IPS-NIHi7 (cell line): ENCODE data around the gene MAP3K10.

Source experiments
- DNase-seq: peaks from one replicate; pipeline ENCODE4 v3.0.0; 2012; ENCODE audit warnings: mixed read lengths; ENCODE audit errors: extremely low spot score

MAP3K10 gene

GRCh38 chr19:40174092-40174491, 17.1 kb upstream of the MAP3K10 start:
- DNase-seq = no peak

- no peak for DNase-seq
These were observed 15.4 kb upstream of the MAP3K10 start for GRCh38 chr19:40175820-40176219.

GRCh38 chr19:40177286-40178070, 13.7 kb upstream of the MAP3K10 start:
- DNase-seq = no peak

GRCh38 chr19:40178756-40179155, 12.5 kb upstream of the MAP3K10 start:
- no peak for DNase-seq

GRCh38 chr19:40184273-40184672, 7.0 kb upstream of the MAP3K10 start:
- DNase-seq = no peak

GRCh38 chr19:40191836-40192646, 815 bp downstream of the MAP3K10 start:
- peak; percentile 83 for DNase-seq

GRCh38 chr19:40192758-40193586, 1.7 kb downstream of the MAP3K10 start:
- no peak for DNase-seq

GRCh38 chr19:40193587-40193849, 2.3 kb downstream of the MAP3K10 start:
- DNase-seq = no peak

GRCh38 chr19:40198272-40198990, 7.2 kb downstream of the MAP3K10 start:
- no peak for DNase-seq

GRCh38 chr19:40200341-40201099, 9.3 kb downstream of the MAP3K10 start:
- no peak for DNase-seq

GRCh38 chr19:40204381-40204780, 13.2 kb downstream of the MAP3K10 start:
- DNase-seq = no peak

- DNase-seq = no peak
These were observed 14.5 kb downstream of the MAP3K10 start for GRCh38 chr19:40205760-40206159.

GRCh38 chr19:40208602-40209001, 17.4 kb downstream of the MAP3K10 start:
- no peak for DNase-seq

- DNase-seq = peak; percentile 50
These were observed 19.7 kb downstream of the MAP3K10 start for GRCh38 chr19:40210889-40211288.

- DNase-seq = no peak
These were observed 22.1 kb downstream of the MAP3K10 start for GRCh38 chr19:40213251-40213829.

GRCh38 chr19:40213882-40214570, 22.8 kb downstream of the MAP3K10 start:
- no peak for DNase-seq

GRCh38 chr19:40214936-40215335, 23.7 kb downstream of the MAP3K10 start:
- DNase-seq = no peak

GRCh38 chr19:40216013-40216776, 25.0 kb downstream of the MAP3K10 start:
- no peak for DNase-seq

GRCh38 chr19:40216777-40217026, 25.5 kb downstream of the MAP3K10 start:
- DNase-seq = no peak
